ENCODE data around the gene RFNG.

Gene RFNG

GRCh38 chr17:82056729-82057621 is 5.4 kb upstream of the RFNG start:
- TF ChIP-seq CTCF (conservative IDR thresholded peaks at IDR 0.05): no peak
- peak overlapping the region; percentile 95 for H3K27ac ChIP-seq

GRCh38 chr17:82055965-82056728 is 4.5 kb upstream of the RFNG start:
- peak overlapping the region; percentile 95 for H3K27ac ChIP-seq
- TF ChIP-seq CTCF (conservative IDR thresholded peaks at IDR 0.05): no peak

- TF ChIP-seq CTCF (conservative IDR thresholded peaks at IDR 0.05): no peak
Measured at GRCh38 chr17:82055023-82055964, 3.7 kb upstream of the RFNG start.

GRCh38 chr17:82054351-82055022 is 2.9 kb upstream of the RFNG start:
- TF ChIP-seq CTCF (conservative IDR thresholded peaks at IDR 0.05): no peak
- peak overlapping the region; percentile 1; the same call in 1 of the 2 replicates for H3K27ac ChIP-seq

More at GRCh38 chr17:82055023-82055964, 3.7 kb upstream of the RFNG start:
- H3K27ac ChIP-seq: peak overlapping the region; percentile 95

GRCh38 chr17:82053556-82054263 is 2.1 kb upstream of the RFNG start:
- TF ChIP-seq CTCF (conservative IDR thresholded peaks at IDR 0.05): no peak
- H3K27ac ChIP-seq: peak overlapping the region; percentile 1

GRCh38 chr17:82053130-82053529 is 1.5 kb upstream of the RFNG start:
- H3K27ac ChIP-seq: peak overlapping the region; percentile 87; the same call in 1 of the 2 replicates
- no peak for TF ChIP-seq CTCF (conservative IDR thresholded peaks at IDR 0.05)
